K562 (cell line): ENCODE results near the gene MN1. TPM values are rescaled to one million over a fixed set of nuclear protein-coding genes. Genes with fewer than 3 reads are reported as not detected.

ENCODE experiments used
- ATAC-seq: fragments of 200-7000 bp; cut with Tn5 transposase; 3 replicates; pipeline ENCODE4 v1.9.1; 2020; ENCODE audit warnings: moderate library complexity
- BruUV-seq: library from RNA; stranded (reverse); fragments of 400-500 nt; replicated peaks from 2 replicates; lab custom pipeline; 2021; lab: Mats Ljungman, UMichigan
- CTCF ChIA-PET: fragments of 300-600 bp; formaldehyde crosslinking; extraction: SDS; loops from one replicate; lab custom pipeline; 2021; ENCODE audit warnings: low intra/inter-chr PET ratio; lab: Yijun Ruan, JAX
- POLR2A ChIA-PET: fragments of 300-600, 350-650 bp; sonication (Branson Sonifier 250); formaldehyde crosslinking; extraction: SDS; loops from one replicate; lab custom pipeline; 2021; ENCODE audit warnings: antibody characterized with exemption, inconsistent platforms; lab: Yijun Ruan, JAX
- DNase-seq, 4 experiments: peaks; one replicate each; pipeline versions ENCODE4 v3.0.0 to v3.0.0-alpha.2; 2011 to 2018; ENCODE audit warnings: low spot score in 3 of 4, mixed read lengths in 3 of 4; ENCODE audit errors: extremely low read depth in 1 of 4
- FAIRE-seq: peaks from 2 replicates; lab custom pipeline; 2011; peaks lifted over from hg19 to GRCh38; lab: Jason Lieb, UNC
- H2AFZ ChIP-seq: 2 replicates; pipeline ENCODE4 v1.6.0; 2011; ENCODE audit warnings: low read depth, low read length, control low read depth, inconsistent platforms
- H3K27ac ChIP-seq: fragments of 200-600 bp; 3 replicates; pipeline ENCODE4 v1.8.0; 2011; ENCODE audit warnings: low read depth, mild to moderate bottlenecking, control low read depth, inconsistent platforms, low read length, moderate library complexity, mixed read lengths; ENCODE audit errors: extremely low read depth
- H3K27me3 ChIP-seq, 2 experiments: fragments of 300-600 bp in 1 of 2; 2 replicates in 1 of 2; 3 replicates in 1 of 2; pipeline versions ENCODE4 v1.6.0 to v1.8.0; 2011; ENCODE audit warnings: inconsistent platforms in 2 of 2, low read length in 2 of 2, mild to moderate bottlenecking in 1 of 2, mixed read lengths in 1 of 2, moderate library complexity in 1 of 2; ENCODE audit not compliant: control insufficient read depth in 2 of 2, insufficient read depth in 2 of 2
- H3K36me3 ChIP-seq: fragments of 300-600 bp; 3 replicates; pipeline ENCODE4 v1.8.0; 2011; ENCODE audit warnings: mild to moderate bottlenecking, low read length, inconsistent platforms; ENCODE audit not compliant: control insufficient read depth, insufficient read depth
- H3K4me1 ChIP-seq, 2 experiments: fragments of 200-600 bp in 1 of 2; replicated peaks in 1 of 2; 2 replicates in 1 of 2; 3 replicates in 1 of 2; pipeline versions ENCODE4 v1.5.1 to v1.8.0; 2011; ENCODE audit warnings: inconsistent platforms in 2 of 2, low read length in 2 of 2, mild to moderate bottlenecking in 1 of 2, mixed read lengths in 1 of 2, moderate library complexity in 1 of 2; ENCODE audit not compliant: control insufficient read depth in 2 of 2, insufficient read depth in 2 of 2
- H3K4me2 ChIP-seq: 2 replicates; pipeline ENCODE4 v1.6.1; 2011; ENCODE audit warnings: low read length, control low read depth, inconsistent platforms, mixed read lengths; ENCODE audit not compliant: insufficient read depth
- H3K4me3 ChIP-seq: fragments of 200-600 bp; sonication (generic), shearing (Covaris generic); 2 replicates; pipeline ENCODE4 v1.5.1; 2016; ENCODE audit warnings: control low read depth, inconsistent platforms
- H3K79me2 ChIP-seq: fragments of 200-600 bp; 3 replicates; pipeline ENCODE4 v1.8.0; 2011; ENCODE audit warnings: low read length, inconsistent platforms; ENCODE audit not compliant: control insufficient read depth, insufficient read depth
- H3K9ac ChIP-seq, 2 experiments: 2 replicates each; pipeline versions ENCODE4 v1.6.0 to v1.6.1; 2011; ENCODE audit warnings: low read depth in 2 of 2, low read length in 2 of 2, control low read depth in 1 of 2, inconsistent platforms in 1 of 2, mild to moderate bottlenecking in 1 of 2, mixed read lengths in 1 of 2; ENCODE audit not compliant: insufficient read depth in 1 of 2
- H3K9me1 ChIP-seq: one replicate; pipeline ENCODE4 v1.6.0; 2011; ENCODE audit warnings: inconsistent platforms, mild to moderate bottlenecking, low read length, moderate library complexity; ENCODE audit not compliant: control insufficient read depth, insufficient read depth
- H3K9me3 ChIP-seq: replicated peaks from 2 replicates; pipeline ENCODE4 v1.5.1; 2011; ENCODE audit warnings: low read depth, low read length, inconsistent platforms; ENCODE audit not compliant: control insufficient read depth, insufficient read depth
- H4K20me1 ChIP-seq: replicated peaks from 2 replicates; pipeline ENCODE4 v1.6.1; 2011; ENCODE audit warnings: low read length, inconsistent platforms, mixed read lengths; ENCODE audit not compliant: control insufficient read depth, insufficient read depth
- ATF4 ChIP-seq: fragments of 450-650 bp; formaldehyde crosslinking; IDR thresholded peaks from 2 replicates; pipeline ENCODE4 v1.4.0; 2022; ENCODE audit warnings: mild to moderate bottlenecking, moderate library complexity
- DLX4 ChIP-seq: fragments of 250-450 bp; sonication (Bioruptor Pico); IDR thresholded peaks from 2 replicates; pipeline ENCODE4 v1.6.1; 2021; ENCODE audit warnings: mild to moderate bottlenecking
- FOXA3 ChIP-seq, 2 experiments: fragments of 450-650 bp in 1 of 2; sonication (generic) in 1 of 2; formaldehyde crosslinking; IDR thresholded peaks in 1 of 2; conservative IDR thresholded peaks in 1 of 2; 2 replicates each; pipeline versions ENCODE4 v1.4.0 to v1.8.0; 2020 to 2022; ENCODE audit warnings: mild to moderate bottlenecking in 2 of 2, missing genetic modification reagents in 1 of 2
- IRF2 ChIP-seq: sonication (generic); formaldehyde crosslinking; IDR thresholded peaks from 2 replicates; pipeline ENCODE4 v1.8.1; 2022; ENCODE audit warnings: mild to moderate bottlenecking, missing genetic modification reagents
- PYGO2 ChIP-seq: fragments of 450-650 bp; IDR thresholded peaks from 2 replicates; pipeline ENCODE4 v1.6.1; 2016; ENCODE audit warnings: mild to moderate bottlenecking, missing genetic modification characterization, moderate library complexity, missing compliant biosample characterization
- SNRNP70 ChIP-seq: fragments of 200-400 bp; formaldehyde crosslinking; optimal IDR thresholded peaks from 2 replicates; pipeline ENCODE3; 2017; ENCODE audit warnings: low read depth, low read length
- ZNF764 ChIP-seq: fragments of 250-450 bp; sonication (Bioruptor Pico); IDR thresholded peaks from 2 replicates; pipeline ENCODE4 v1.4.0; 2020; ENCODE audit warnings: low read depth, mild to moderate bottlenecking, moderate library complexity
- WGBS: fragments of 100-300 bp; shearing (Covaris generic); methylation state at CpG from one replicate; pipeline ENCODE4 v1.1.6; 2016; ENCODE audit warnings: low coverage, mixed read lengths; ENCODE audit not compliant: insufficient coverage; ENCODE audit errors: missing lambda C conversion rate; 5-methylcytosine and 5-hydroxymethylcytosine counted together
- in situ Hi-C: fragments of 300-500 bp; cut with MboI; formaldehyde crosslinking; loops from 4 replicates; pipeline ENCODE4 v1.15.0; 2018; ENCODE audit warnings: inconsistent platforms, mixed read lengths
- intact Hi-C: fragments of 100-400 bp; cut with micrococcal nuclease; formaldehyde crosslinking; loops from 2 replicates; pipeline ENCODE4 v1.14.2; 2022
- polyA plus RNA-seq, 8 experiments: library from polyadenylated mRNA; depleted of rRNA in 4 of 8; stranded (reverse) in 5 of 8; unstranded in 3 of 8; fragments of >200 nt; fragmentation: Nextera tagmentation in 2 of 8; fragmentation: Illumina TruSeq in 1 of 8; extraction: Ambion mirVana in 2 of 8; extraction: Trizol in 1 of 8; gene quantifications; 2 replicates each; pipeline versions ENCODE4 v1.2.1 to v1.2.3, GENCODE V29; 2011 to 2014; ENCODE audit warnings: inconsistent platforms in 1 of 8, missing spikeins in 1 of 8
- total RNA-seq, 7 experiments: library from RNA; depleted of rRNA in 6 of 7; stranded (reverse); fragments of >200 nt in 6 of 7; fragmentation: Illumina TruSeq in 2 of 7; extraction: Trizol in 2 of 7; gene quantifications; 2 replicates each; pipeline versions ENCODE4 v1.2.1 to v1.2.3, GENCODE V29; 2011 to 2021; ENCODE audit warnings: low replicate concordance in 1 of 7

The MN1 gene
- total and polyA plus RNA-seq, 9 of the 15 experiments (the other 6 are each of a cell fraction or from before 2014, with no cell fraction given): under 0.01 to 0.05 (median 0.03) TPM; not detected in 5

GRCh38 chr22:27777128-27777527, 24.4 kb downstream of the MN1 start:
- Histone ChIP-seq H3K27me3 (peaks cover 3 to 22% of the 10 kb centered on the region in 2 experiments; a peak in 3 of 5 replicates), H3K9me1 (no peaks in the 10 kb centered on the region), H2AFZ (no peak overlapping the region), H3K4me1 (no peaks in the 10 kb centered on the region; a peak in 1 of 5 replicates), H3K79me2 (no peaks in the 10 kb centered on the region), H3K4me2 (no peak overlapping the region), H3K4me3 (no peak overlapping the region), H3K36me3 (no peaks in the 10 kb centered on the region), H3K27ac (no peak overlapping the region), H4K20me1 (no peaks in the 10 kb centered on the region), H3K9ac (no peak overlapping the region), H3K9me3 (0 out of 2 replicates have a peak, but pooled peaks cover 2% of the 10 kb centered on the region)
- intact Hi-C loops (no loop called here), in situ Hi-C loops (no loop called here)
- no peak for TF ChIP-seq FOXA3 (CRISPR knock-in tag; conservative IDR thresholded peaks at IDR 0.05 in 1 of 2, IDR thresholded peaks at IDR 0.05 in 1 of 2)
- TF ChIP-seq SNRNP70: no peak
- no peak for TF ChIP-seq PYGO2
- TF ChIP-seq ZNF764: no peak
- no peak for TF ChIP-seq DLX4 (CRISPR knock-in tag)
- no peak for TF ChIP-seq ATF4 (CRISPR knock-in tag)
- no peak for TF ChIP-seq IRF2
- ChIA-PET CTCF (no interaction called here), POLR2A (no interaction called here)
- FAIRE-seq: no peak
- ATAC-seq: no peak
- no peak for DNase-seq
- WGBS: 34% methylated on average over 8 of the region's 9 CpGs
- BruUV-seq: no TSS peak
